Measurements from ENCODE around the gene ARHGEF26.

DNA sequence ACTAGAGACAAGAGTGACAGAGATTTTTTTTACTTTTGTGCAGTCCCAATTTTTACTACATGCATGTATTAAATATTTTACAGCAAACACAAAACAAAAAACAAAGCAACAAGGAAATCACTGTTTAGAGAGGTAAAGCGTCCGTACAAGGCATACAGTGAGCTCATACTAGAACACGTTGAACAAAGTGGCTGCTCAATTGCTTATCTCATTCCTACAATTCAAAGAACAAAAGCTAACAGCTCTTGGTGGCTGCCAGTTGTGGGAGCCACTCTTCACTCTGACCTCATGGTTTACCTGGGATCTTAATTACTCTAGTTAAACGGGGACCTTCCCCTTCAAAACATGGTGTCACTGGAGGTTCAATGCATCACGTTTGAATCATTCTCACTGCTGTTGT is 7.6 kb upstream of the ARHGEF26 start:
- TF ChIP-seq MAX (IDR thresholded peaks at IDR 0.05; ENCODE audit: low read depth, low read length), result no peak
- no peak for TF ChIP-seq CTCF (IDR thresholded peaks at IDR 0.05; ENCODE audit: low read depth, low read length)
- no peak for TF ChIP-seq POLR2A (IDR thresholded peaks at IDR 0.05; ENCODE audit: extremely low read depth, insufficient read length)
- no peak for TF ChIP-seq MYC (IDR thresholded peaks at IDR 0.05; ENCODE audit: low read depth, low read length)
